Jurkat, Clone E6-1 (cell line): ENCODE measurements around the gene NME7.
"Not testable (repeated sequence)": the region's sequence is repeated elsewhere in the genome, so short reads cannot be mapped to it uniquely, and the experiment has no call there.

Source experiments
- DNase-seq: peaks from one replicate; pipeline ENCODE4 v3.0.0-alpha.2; 2011; ENCODE audit warnings: low read depth, low spot score
- H3K4me3 ChIP-seq: 2 replicates; pipeline ENCODE4 v1.5.1; 2011; ENCODE audit warnings: mild to moderate bottlenecking, low read length, control low read depth, moderate library complexity

The NME7 gene

DNA sequence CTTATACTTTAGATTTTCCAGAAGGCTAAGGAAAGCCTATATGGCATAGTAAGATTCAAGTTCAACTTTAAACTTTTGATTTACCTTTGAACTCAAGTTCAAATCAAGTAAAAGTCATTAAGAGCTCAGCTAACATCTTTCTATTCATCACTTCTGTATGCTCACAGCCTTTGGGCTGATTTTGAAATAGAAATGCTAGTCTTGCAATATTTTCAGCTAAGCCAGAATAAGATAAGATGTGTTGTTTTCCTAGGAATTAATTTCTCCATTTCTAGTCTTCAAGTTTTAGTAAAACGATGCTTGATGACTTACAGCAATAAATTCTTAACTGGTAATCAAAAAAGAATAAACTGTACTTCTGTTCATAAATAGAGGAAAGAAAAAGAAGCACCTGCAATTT is 225.5 kb downstream of the NME7 start:
- no peak overlapping the region for H3K4me3 ChIP-seq
- no peak for DNase-seq

GRCh38 chr1:169141356-169141755 is 226.2 kb downstream of the NME7 start:
- H3K4me3 ChIP-seq = no peak overlapping the region
- no peak for DNase-seq

DNA sequence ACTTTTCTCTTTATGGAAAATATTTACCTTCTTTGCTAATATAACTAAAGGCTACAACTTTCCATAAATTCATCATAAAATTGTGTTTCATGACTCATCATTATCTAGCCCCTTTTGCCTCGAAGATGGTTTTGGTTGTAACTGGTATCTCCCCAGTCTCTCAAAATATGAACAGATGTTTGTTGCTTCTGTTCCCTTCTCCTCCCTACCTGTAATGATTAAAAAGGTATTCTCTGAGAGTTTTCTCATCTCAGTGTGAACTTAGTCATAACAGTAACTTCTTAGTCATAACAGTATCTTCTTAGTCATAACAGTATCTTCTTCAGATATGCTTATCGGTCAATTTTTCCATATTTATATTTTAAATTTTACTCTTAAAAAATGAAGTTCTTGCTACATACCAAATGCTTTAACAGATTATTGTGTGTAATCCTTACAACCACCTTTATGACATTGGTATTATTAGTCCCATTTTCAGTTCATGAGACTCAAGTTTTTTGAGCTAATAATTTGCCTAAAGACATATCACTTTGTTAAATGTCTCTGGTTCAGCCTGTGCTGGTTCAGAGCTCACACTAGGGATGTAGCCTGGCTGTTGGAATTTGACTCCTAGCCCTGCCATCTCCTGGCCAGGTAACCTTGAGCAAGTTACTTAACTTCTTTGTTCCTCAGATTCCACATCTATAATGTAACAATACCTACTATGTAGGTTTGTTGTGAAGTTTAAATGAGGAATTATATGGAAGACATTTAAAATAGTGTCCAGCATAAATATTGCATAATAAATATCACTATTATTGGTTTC is 228.5 kb downstream of the NME7 start:
- DNase-seq = no peak
- no peak overlapping the region for H3K4me3 ChIP-seq

DNA sequence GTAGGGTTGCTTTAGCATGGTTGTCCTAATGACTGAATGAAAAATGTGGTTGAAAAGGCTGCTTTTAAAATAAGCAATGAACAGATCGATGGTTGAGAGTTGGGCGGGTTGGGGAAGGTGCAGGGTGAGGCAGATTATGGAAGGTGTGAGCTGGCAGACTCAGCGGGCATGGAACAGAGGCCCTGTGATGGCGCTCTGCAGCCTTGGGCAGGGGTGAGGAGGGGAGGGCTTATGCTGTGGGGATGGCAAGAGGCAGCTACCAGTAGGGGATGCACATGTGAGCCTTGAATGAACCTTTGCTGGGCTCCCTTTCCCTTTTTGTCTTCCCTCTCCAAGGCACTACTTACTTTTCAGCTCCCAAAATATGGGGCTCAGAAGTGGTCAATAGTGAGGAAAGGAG is 230.2 kb downstream of the NME7 start:
- DNase-seq = no peak
- H3K4me3 ChIP-seq = no peak overlapping the region

DNA sequence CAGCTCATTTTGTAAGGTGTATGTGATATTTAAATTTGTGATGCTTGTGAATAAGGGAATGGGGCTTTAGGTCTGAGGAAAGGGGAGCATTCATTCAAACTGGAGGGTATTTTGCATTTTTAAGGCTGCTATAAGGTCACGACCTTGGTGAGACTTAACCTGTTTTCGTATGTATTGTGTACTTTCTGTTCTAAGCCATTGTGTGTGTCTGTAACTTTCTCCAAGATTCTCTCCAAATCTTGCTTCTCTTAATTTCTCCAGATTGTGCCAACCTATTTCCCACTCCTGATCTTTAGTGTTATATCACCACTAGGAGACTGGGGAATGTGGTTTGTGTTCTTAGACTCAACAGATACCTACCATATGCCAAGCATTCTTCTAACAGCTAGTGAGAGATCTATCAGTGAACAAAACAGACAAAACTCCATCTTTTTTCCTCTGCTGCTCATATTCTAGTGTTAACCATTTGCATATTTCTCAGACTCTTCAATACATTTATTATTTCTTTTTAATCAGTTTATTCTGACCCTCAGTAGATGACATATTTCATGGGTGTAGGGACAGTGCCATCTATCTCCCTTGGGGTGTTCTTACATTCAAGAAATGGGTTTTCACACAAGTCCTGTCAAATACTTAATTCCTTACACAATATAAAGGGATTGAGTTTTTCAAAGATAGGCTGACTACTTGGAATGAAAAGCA is 233.6 kb downstream of the NME7 start:
- H3K4me3 ChIP-seq = no peak overlapping the region
- DNase-seq = no peak

GRCh38 chr1:169133228-169133576 is 234.4 kb downstream of the NME7 start:
- no peak overlapping the region for H3K4me3 ChIP-seq
- no peak for DNase-seq

- H3K4me3 ChIP-seq = no peak overlapping the region
Measured at GRCh38 chr1:169132512-169133227, 234.9 kb downstream of the NME7 start.

DNA sequence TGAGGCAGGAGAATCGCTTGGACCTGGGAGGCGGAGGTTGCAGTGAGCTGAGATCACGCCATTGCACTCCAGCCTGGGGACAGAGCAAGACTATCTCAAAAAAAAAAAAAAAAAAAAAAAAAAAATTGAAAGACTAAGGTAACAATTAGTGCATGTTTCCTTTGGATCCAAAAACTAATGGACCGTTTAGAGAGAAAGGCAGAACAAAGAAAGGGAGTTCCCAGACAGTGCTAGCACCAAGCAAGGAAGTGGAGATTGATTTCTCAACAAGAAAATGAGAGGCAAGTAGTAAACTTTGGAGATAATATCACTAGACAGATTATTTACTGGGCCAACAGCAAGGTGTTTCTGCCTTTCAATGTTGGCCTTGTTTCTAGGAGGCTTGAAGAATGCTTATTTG is 236.9 kb downstream of the NME7 start:
- H3K4me3 ChIP-seq = no peak overlapping the region

More at GRCh38 chr1:169132512-169133227, 234.9 kb downstream of the NME7 start:
- no peak for DNase-seq

GRCh38 chr1:169129109-169129784 is 238.3 kb downstream of the NME7 start:
- no peak for DNase-seq
- H3K4me3 ChIP-seq = no peak overlapping the region

More for the DNA sequence above, 236.9 kb downstream of the NME7 start:
- DNase-seq = no peak

DNA sequence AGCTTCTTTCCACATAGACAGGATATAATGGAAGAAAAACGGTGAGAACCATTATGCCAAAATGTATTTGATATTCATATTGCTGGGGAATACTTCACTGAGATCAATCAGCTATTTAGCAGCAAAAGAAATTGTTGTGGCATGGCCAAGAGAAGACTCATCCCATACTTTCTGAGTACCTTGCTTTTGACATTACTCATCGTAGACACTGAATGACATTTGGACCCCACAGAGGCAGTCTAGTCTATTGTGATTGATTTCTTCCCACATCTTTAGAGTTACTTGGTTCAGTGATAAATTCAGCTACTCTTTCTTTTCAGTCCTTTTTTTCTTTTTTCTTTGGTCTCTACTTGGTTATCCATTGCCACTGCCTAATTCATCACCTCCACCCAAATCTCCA is 239.0 kb downstream of the NME7 start:
- no peak overlapping the region for H3K4me3 ChIP-seq
- DNase-seq = no peak

- H3K4me3 ChIP-seq = no peak overlapping the region
- DNase-seq = no peak
Measured at GRCh38 chr1:169127305-169127704, 240.3 kb downstream of the NME7 start.

- DNase-seq = no peak
- H3K4me3 ChIP-seq = no peak overlapping the region
Measured at GRCh38 chr1:169126335-169126734, 241.3 kb downstream of the NME7 start.

DNA sequence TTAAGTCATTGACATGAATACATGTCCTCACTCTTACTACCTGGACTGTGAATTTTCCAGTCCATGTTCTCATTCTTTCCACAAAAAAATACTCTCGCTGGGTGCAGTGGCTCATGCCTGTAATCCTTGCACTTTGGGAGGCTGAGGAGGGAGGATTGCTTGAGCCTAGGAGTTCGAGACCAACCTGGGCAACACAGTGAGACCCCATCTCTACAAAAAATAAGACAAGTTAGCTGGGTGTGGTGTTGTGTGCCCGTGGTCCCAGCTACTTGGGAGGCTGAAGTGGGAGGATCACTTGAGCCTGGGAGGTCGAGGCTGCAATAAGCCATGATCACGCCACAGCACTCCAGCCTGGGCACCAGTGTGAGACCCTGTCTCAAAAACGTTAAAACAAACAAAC is 242.0 kb downstream of the NME7 start:
- not testable (repeated sequence) for DNase-seq, H3K4me3 ChIP-seq

GRCh38 chr1:169124459-169124858 is 243.1 kb downstream of the NME7 start:
- DNase-seq = no peak
- H3K4me3 ChIP-seq = no peak overlapping the region

GRCh38 chr1:169122976-169123375 is 244.6 kb downstream of the NME7 start:
- DNase-seq = no peak
- no peak overlapping the region for H3K4me3 ChIP-seq

DNA sequence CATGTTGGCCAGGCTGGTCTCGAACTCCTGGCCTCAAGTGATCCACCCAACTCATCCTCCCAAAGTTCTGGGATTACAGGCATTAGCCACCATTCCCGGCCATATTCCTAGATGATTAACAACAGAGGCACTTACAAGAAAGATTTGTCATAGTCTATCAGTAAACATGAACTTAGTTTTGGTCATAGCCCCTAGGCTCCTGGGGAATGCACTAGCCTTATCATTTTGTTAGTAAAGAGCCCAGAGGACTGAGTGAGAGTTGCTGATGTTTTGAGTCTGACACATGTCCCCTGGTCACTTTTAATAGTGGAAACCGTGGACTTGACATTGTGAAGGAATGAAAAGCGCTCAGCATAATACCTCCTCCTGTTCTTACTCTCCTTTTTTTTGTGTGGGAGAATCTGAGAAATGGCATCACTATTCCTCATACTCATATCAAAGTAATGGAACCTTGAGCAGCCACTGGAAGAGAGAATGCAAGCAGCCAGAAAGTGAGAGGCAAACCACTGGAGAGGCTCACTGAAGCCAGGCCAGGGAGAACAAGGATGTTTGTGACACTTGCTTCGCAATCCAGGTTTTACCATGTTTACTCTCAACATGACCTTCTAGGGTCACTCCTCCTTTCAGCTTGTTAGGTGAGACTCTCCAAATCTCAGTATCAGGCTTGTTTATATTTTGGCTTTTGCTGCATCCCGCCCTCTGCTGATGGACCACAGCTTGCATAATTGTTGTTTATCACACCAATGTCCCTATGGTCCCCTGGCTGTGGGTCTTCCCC is 246.3 kb downstream of the NME7 start:
- H3K4me3 ChIP-seq = no peak overlapping the region
- DNase-seq = no peak

DNA sequence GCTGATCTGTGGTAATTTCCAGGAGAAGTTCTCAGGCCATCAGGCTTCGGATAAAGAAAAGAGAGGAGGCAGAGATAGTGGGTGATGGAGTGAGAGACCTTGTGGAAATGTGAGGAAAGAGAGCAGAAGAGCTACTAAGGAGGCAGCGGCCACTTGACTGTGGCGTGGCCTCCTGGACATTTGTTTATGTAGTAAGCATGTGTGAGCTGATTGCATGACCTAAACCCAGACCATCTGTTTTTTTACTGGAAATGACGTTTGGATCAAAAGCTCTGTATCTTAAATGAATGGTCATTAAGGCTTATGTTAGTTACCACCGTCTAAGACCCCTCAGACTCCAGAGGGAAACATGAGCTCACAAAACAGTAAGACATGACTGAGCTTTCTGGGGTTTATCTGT is 247.5 kb downstream of the NME7 start:
- DNase-seq = no peak
- H3K4me3 ChIP-seq = no peak overlapping the region

DNA sequence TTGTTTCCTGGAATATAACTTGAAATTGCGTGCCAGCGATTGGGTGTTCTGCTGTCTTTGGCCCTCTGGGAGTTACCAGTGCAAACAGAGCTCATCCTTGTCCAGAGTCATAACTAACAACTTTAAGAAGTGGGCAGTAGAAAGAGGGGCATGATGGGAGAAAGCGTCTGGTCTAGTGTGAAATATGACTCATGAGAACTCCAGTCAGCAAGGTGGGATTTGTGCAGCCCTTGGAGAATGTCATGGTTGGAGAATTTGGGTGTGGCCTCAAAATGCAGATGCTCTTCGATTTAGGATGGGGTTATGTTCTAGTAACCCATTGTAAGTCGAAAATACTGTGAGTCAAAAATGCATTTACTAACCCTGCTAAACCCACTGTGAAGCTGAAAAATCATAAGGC is 248.2 kb downstream of the NME7 start:
- H3K4me3 ChIP-seq = no peak overlapping the region
- DNase-seq = no peak

- DNase-seq = no peak
- no peak overlapping the region for H3K4me3 ChIP-seq
Measured at GRCh38 chr1:169118227-169118626, 249.4 kb downstream of the NME7 start.
